HG03060 (cell line): ENCODE data around the gene INSC.

ENCODE experiments used
- ATAC-seq: cut with Tn5 transposase; IDR thresholded peaks from one replicate; pipeline ENCODE4 v1.9.1; 2021; ENCODE audit warnings: low read depth, moderate number of reproducible peaks; ENCODE audit not compliant: unreplicated experiment

The INSC gene

DNA sequence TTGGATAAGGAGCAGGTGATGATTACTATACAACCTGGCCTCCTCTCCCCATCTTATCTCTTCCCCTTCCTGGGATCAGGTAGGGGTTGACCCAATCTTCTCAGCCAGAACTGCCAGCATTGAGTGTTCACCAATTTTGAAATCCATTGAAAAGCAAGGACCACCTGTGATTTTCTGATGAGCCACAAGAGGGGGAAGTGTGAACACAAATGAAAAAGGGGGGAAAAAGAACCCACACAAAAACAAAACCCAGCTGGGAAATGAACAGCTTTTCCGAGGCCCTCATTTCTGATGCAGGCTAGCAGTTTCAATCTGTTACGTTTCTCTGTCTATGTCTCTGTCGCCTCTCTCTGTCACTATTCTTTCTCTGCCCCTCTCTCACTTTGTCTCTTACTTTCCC, 161.9 kb downstream of the INSC start:
- no peak for ATAC-seq

DNA sequence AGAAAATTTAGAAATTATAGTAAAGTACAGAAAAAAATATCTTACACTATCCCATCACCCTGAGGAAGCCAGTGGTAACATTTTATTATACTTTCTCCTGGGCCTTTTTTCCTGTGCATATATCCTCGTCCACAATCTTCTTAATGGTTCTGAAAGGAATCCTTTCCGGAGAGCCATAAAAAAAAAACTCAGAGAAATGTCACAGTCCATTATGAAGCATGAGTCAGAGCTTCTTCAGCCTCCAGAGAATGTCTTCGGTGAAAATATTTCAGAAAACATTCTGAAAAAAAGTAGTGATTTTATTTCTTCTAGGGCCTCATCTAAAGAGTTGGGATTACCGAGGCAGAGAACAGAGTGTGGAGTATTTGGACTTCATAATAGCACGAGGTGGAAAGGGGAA, 163.4 kb downstream of the INSC start:
- ATAC-seq, result no peak

DNA sequence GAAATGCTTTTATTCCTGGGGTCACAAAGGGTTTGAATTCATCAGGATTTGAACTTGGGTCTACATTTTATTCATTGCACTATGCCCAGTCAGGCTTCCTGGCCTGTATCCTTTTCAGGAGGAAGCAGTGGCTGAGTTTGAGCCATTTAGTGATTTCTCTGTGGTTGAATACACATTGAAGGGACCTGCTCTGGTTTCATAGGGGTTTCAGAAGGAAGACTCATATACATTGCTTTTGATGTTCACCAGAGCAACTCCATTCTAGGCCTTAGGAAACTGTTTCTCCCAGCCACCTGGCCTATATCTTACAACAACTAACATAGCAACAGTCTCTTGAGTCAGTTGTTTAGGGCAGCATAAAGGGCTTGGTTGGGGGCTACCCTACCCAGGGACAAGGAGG, 165.7 kb downstream of the INSC start:
- no peak for ATAC-seq

DNA sequence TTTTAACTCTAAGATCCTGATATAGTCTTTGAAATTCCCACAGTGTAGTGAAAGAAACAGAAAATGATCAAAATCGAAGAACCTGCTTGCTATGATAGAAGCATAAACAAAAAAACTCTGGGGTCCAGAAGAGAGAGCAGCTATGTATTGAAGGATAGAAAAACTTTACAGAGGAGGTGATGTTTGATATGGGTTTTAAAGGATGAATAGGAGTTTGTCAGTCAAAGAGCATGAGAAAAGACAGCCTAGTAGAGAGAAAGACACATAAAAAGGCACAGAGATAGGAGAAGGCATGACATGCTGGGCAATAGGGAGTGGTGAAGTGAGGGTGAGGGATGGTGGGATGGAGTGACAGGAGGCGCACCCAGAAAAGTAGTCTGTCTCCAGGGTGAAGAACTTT, 168.0 kb downstream of the INSC start:
- ATAC-seq, result no peak

DNA sequence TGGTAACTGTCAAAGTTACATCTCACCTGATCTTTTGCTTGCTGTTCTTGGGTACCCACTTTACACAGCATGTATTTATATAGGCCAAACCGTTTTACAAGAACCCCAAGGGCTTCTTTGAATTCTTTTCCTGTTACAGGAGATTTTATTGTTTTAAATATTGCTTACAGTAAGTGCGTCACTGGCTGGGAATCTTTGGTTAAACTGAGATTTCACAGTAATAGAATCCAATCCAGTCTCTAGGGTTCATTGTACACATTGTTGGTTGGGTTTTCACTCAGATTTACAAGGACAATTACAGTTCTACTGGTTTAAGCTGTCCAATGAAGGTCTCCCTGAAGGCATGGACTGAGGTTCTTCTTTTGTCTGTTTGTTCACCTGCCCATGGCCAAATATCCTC, 171.7 kb downstream of the INSC start:
- ATAC-seq, result no peak

DNA sequence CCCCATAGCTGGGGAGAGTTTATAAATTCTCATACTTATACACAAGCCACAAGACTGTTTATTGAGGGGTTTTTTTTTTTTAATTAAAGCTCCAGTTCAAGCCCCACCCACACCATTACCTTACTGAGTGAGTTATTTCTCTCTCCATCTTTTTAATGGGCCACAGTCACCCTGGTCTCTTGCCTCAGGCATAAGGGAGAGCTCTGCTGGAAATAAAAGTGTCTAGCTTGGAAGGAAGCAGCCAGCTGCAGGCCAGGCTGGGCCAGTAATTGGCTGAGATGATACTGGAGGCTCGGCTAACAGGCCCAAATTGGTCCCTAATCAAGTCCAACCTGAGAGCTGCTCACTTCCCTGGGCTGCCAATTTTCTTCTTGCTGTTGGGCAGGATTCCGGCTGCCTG, 174.1 kb downstream of the INSC start:
- ATAC-seq, result no peak

DNA sequence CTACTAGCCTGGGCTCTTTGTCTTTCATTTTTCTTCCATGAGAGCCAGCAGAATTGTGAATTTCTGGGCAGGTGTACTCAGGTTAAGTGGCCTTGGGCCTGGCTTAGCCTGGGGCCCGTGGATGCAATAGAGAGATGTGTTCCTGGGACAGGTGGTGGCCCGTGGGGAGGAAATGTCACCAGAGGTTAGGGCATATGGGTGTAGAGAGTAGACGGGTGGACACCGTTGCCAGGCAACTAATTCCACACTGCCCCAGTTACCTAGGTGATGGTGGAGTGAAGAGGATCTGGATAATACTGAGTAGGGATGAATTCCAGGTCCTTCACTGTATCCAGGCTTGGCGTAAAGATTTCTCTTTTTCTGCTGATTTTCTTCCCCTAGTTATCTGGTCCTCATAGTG, 175.0 kb downstream of the INSC start:
- no peak for ATAC-seq

DNA sequence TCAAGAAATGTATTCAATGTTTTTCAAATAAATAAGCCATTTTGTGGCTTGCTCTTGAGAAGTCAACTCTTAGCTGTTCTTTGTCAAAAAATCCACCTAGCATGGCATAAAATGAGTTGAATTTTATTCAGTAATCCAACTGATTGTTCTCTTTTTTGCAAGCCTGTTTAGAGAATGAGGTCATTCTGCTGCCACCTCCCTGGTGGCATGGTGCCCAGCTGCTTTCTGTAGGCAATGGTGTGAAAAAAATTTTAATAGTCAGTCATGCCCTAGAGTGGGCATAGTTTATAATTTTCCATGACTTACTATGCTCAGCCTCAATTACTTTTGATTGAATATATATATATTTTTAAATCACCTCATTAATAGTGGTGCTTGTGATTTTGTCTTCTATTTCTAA, 177.2 kb downstream of the INSC start:
- no peak for ATAC-seq

DNA sequence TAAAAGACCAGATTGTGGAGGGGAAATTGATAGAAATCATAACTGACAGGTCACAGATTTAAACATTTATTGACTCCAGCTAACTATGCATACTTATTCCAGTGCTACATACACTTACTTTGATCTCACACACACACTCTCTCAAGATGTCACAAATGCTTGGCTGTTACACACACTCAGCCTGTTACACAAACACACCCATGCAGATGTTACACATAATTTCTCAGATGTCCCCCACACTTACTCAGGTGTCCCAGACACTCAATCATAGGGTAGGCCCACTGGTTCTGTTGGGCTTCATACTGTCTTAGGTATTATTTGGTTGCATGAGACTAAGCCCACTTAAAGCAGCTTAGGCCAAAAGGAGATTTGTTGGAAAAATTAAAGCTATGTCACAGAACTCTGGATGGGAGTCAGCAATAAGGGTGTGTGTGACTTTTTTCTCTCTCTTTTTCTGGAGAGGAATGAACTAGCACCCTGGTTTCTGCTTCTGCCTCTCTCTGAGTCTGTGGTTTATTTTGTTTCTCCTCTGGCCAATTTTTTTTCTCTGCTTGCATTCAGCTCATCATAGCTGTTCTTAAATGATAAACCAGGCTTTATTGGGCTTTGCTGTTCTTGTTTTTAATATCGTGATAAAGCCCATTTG, 179.4 kb downstream of the INSC start:
- ATAC-seq, result no peak

DNA sequence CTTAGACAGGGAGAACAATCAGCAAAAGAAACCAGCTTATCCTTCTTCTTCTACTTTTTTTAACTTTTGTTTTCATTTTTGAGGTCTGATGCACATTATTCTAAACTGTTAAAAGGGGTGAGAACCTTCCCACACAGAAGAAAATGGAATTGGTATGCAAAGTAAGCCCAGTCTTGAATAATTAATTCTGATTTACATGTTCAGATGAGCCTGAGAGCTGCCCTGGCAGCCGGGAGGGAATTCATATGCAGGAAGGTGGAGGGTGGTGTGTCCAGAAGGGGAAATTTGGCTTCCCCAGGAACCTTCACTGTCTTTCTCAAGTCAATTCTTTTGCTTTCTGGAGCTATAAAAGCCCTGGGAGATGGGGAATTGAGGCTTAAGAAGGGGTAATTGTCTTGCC, 181.0 kb downstream of the INSC start:
- ATAC-seq, result no peak
